Calu3 (cell line): ENCODE results near the gene FNDC3B. TPM values are rescaled to one million over a fixed set of nuclear protein-coding genes. Genes with fewer than 3 reads are reported as not detected.

Experiments used
- BruUV-seq: library from RNA; stranded (reverse); fragments of 400-500 nt; replicated peaks from 2 replicates; lab custom pipeline; 2021; lab: Mats Ljungman, UMichigan
- CTCF ChIA-PET: fragments of 300-600 bp; sonication (Branson Sonifier 250); formaldehyde crosslinking; loops from one replicate; lab custom pipeline; 2022; ENCODE audit warnings: antibody characterized with exemption; lab: Charles Lee
- DNase-seq: peaks from one replicate; pipeline ENCODE4 v3.0.0; 2022
- H3K27ac Mint-ChIP-seq: one replicate; pipeline ENCODE4 v1.8.0; 2022; ENCODE audit warnings: mixed read lengths; ENCODE audit not compliant: unreplicated experiment
- H3K27me3 Mint-ChIP-seq: one replicate; pipeline ENCODE4 v1.8.0; 2022; ENCODE audit warnings: mixed read lengths; ENCODE audit not compliant: unreplicated experiment
- H3K36me3 Mint-ChIP-seq: one replicate; pipeline ENCODE4 v1.8.0; 2022; ENCODE audit warnings: mild to moderate bottlenecking, moderate library complexity, mixed read lengths; ENCODE audit not compliant: insufficient read depth, unreplicated experiment
- H3K4me1 Mint-ChIP-seq: one replicate; pipeline ENCODE4 v1.8.0; 2022; ENCODE audit warnings: mild to moderate bottlenecking, low read depth, mixed read lengths; ENCODE audit not compliant: unreplicated experiment
- H3K4me3 Mint-ChIP-seq: one replicate; pipeline ENCODE4 v1.8.0; 2022; ENCODE audit warnings: mild to moderate bottlenecking, low read depth, moderate library complexity, mixed read lengths; ENCODE audit not compliant: unreplicated experiment
- H3K9me3 Mint-ChIP-seq: one replicate; pipeline ENCODE4 v1.8.0; 2022; ENCODE audit warnings: low read depth, mixed read lengths; ENCODE audit not compliant: unreplicated experiment
- intact Hi-C: fragments of 100-400 bp; cut with micrococcal nuclease; formaldehyde crosslinking; loops from one replicate; pipeline ENCODE4 v1.10.0; 2022; ENCODE audit not compliant: unreplicated experiment
- total RNA-seq: library from RNA; stranded (reverse); gene quantifications from 2 replicates; pipeline ENCODE4 v1.2.3, GENCODE V29; 2022
- TF ChIP-seq, protein P1 (sequence below): fragments of 200-600 bp; IDR thresholded peaks from one replicate; pipeline ENCODE4 v1.8.0; 2022; ENCODE audit warnings: antibody characterized with exemption; ENCODE audit not compliant: unreplicated experiment

Gene FNDC3B
- total RNA-seq, 1 experiment from 2014 or later: 453 TPM

DNA sequence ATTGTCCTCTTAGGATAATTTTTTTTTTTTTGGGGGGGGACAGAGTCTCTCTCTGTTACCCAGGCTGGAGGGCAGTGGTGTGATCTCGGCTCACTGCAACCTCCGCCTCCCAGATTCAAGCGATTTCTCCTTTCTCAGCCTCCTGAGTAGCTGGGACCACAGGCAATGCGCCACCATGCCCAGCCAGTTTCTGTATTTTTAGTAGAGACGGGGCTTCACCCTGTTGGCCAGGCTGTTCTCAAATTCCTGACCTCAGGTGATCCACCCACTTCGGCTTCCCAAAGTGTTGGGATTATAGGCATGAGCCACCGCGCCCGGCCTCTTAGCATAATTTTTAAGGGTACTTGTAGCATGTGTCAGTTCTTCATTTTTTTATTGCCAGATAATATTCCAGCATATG is 122.6 kb downstream of the FNDC3B start:
- Mint-ChIP-seq H3K27me3 (no peaks in the 10 kb centered on the region), H3K4me1 (peaks cover 75% of the 10 kb centered on the region), H3K27ac (peak overlapping the region; percentile 26), H3K9me3 (peaks cover 3% of the 10 kb centered on the region), H3K4me3 (no peak overlapping the region), H3K36me3 (peaks cover 78% of the 10 kb centered on the region)
- TF ChIP-seq, protein P1, sequence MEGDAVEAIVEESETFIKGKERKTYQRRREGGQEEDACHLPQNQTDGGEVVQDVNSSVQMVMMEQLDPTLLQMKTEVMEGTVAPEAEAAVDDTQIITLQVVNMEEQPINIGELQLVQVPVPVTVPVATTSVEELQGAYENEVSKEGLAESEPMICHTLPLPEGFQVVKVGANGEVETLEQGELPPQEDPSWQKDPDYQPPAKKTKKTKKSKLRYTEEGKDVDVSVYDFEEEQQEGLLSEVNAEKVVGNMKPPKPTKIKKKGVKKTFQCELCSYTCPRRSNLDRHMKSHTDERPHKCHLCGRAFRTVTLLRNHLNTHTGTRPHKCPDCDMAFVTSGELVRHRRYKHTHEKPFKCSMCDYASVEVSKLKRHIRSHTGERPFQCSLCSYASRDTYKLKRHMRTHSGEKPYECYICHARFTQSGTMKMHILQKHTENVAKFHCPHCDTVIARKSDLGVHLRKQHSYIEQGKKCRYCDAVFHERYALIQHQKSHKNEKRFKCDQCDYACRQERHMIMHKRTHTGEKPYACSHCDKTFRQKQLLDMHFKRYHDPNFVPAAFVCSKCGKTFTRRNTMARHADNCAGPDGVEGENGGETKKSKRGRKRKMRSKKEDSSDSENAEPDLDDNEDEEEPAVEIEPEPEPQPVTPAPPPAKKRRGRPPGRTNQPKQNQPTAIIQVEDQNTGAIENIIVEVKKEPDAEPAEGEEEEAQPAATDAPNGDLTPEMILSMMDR: no peak
- CTCF ChIA-PET: interaction anchor here (1.2 kb wide), 1 partner anchor 8 kb away, joined by 3 read pairs; no protein-coding TSS in a partner anchor
- no TSS peak for BruUV-seq
- intact Hi-C loops: no loop called here
- no peak for DNase-seq

DNA sequence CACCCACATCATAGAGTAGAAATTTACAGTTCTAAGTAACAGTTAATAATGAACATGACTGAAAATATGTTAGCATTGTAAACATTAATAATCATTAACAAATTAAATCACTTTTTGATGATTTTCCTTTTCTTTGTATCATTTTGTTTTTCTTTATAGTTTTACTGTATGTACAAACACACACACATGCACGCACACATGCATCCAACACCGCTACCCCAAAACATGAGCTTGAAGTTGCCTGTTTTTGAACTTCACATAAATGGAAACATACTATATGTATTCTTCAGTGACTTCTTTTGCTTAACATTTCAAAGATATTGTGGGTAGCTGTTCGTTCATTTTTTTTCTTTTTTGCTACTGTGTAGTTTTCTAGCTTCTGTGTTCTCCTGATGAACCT is 123.9 kb downstream of the FNDC3B start:
- intact Hi-C loops: no loop called here
- Mint-ChIP-seq H3K4me3 (no peak overlapping the region), H3K27me3 (no peaks in the 10 kb centered on the region), H3K36me3 (peaks cover 76% of the 10 kb centered on the region), H3K27ac (no peak overlapping the region), H3K4me1 (peaks cover 73% of the 10 kb centered on the region), H3K9me3 (peaks cover 2% of the 10 kb centered on the region)
- TF ChIP-seq, protein P1: no peak
- no TSS peak for BruUV-seq
- no peak for DNase-seq
- CTCF ChIA-PET: interaction anchor here (0.5 to 1.2 kb wide), 4 partner anchors 10 to 575 kb away, joined by 3 to 4 read pairs (median 3); no protein-coding TSS in a partner anchor

DNA sequence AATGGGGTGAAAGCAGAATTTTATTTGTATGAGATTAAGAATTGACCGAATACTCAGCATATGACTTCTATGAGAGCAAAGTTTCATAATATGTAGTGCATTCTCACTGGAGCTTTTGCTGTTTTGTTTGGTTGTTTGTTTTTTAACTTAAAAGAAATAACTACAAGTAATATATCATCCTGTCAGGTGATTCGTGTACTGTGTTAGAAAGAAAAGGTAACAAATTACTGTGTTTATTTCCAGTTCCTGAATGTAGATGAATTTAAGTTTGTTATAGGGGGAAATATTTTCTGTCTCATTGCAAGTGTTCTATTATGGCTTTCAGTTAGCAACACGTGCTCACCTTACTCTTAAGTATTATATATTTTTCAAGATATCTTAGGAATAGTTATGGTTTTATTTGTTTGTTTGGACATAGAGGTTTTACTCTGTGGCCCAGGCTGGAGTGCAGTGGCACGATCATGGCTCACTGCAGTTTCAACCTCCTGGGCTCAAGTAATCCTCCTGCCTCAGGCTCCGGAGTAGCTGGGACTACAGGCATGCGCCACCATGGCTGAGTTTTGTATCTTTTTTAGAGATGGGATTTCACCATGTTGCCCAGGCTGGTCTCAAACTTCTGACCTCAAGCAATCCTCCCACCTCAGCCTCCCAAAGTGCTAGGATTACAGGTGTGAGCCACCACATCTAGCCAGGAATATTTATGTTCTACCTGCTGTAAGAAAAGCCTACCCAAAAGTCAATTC is 125.4 kb downstream of the FNDC3B start:
- Mint-ChIP-seq H3K36me3 (peaks cover 74% of the 10 kb centered on the region), H3K27me3 (no peaks in the 10 kb centered on the region), H3K9me3 (no peaks in the 10 kb centered on the region), H3K4me1 (peaks cover 72% of the 10 kb centered on the region), H3K27ac (peak overlapping the region; percentile 13), H3K4me3 (no peak overlapping the region)
- TF ChIP-seq, protein P1: no peak
- BruUV-seq: no TSS peak
- CTCF ChIA-PET: no interaction called here
- DNase-seq: no peak
- intact Hi-C loops: no loop called here

DNA sequence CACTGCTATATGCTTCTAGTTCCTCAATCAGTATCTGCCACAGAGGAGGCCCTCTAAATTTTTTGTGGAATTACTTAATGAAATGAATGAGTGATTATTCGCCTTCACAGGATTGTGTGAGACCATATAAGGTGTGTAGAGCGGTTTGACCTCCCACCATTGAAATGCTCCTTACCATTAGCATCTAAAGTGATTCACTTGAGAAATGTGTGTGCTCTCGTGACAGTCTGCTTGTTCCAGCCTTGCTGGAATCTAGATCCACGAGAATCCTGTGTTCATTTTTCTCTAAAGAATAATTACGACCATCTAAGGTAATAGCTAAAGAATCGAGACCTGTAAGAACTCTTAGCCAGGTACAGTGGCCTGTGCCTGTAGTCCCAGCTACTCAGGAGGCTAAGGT is 126.9 kb downstream of the FNDC3B start:
- no TSS peak for BruUV-seq
- no peak for DNase-seq
- CTCF ChIA-PET: no interaction called here
- TF ChIP-seq, protein P1: no peak
- intact Hi-C loops: no loop called here
- H3K9me3 Mint-ChIP-seq: no peaks in the 10 kb centered on the region
- peaks cover 76% of the 10 kb centered on the region for H3K36me3 Mint-ChIP-seq
- no peak overlapping the region for H3K4me3 Mint-ChIP-seq
- H3K27me3 Mint-ChIP-seq: no peaks in the 10 kb centered on the region
- peaks cover 68% of the 10 kb centered on the region for H3K4me1 Mint-ChIP-seq
- H3K27ac Mint-ChIP-seq: no peak overlapping the region
